HG02678 (cell line): ENCODE measurements around the gene AFTPH.
A peak's percentile ranks its signal among the peaks of the same experiment; 100 is the strongest.

Experiments used
- ATAC-seq: cut with Tn5 transposase; IDR thresholded peaks from one replicate; pipeline ENCODE4 v1.9.1; 2021; ENCODE audit warnings: mild to moderate bottlenecking, moderate library complexity; ENCODE audit not compliant: unreplicated experiment

The AFTPH gene

GRCh38 chr2:64627860-64628841, 104.0 kb downstream of the AFTPH start:
- ATAC-seq, result no peak

- no peak for ATAC-seq
These were observed 105.2 kb downstream of the AFTPH start for GRCh38 chr2:64629329-64629781.

- ATAC-seq, result no peak
These were observed 105.7 kb downstream of the AFTPH start for GRCh38 chr2:64629875-64630274.

GRCh38 chr2:64630752-64631151, 106.6 kb downstream of the AFTPH start:
- ATAC-seq, result no peak

- no peak for ATAC-seq
These were observed 107.6 kb downstream of the AFTPH start for GRCh38 chr2:64631771-64632170.

- ATAC-seq, result no peak
These were observed 109.0 kb downstream of the AFTPH start for GRCh38 chr2:64632835-64633819.

GRCh38 chr2:64634345-64635267, 110.5 kb downstream of the AFTPH start:
- ATAC-seq, result no peak

GRCh38 chr2:64635976-64636911, 112.1 kb downstream of the AFTPH start:
- peak; percentile 59 for ATAC-seq

- ATAC-seq, result peak; percentile 57
These were observed 113.0 kb downstream of the AFTPH start for GRCh38 chr2:64637000-64637635.

- ATAC-seq, result no peak
These were observed 113.8 kb downstream of the AFTPH start for GRCh38 chr2:64637931-64638330.

GRCh38 chr2:64638502-64639120, 114.5 kb downstream of the AFTPH start:
- ATAC-seq, result no peak

GRCh38 chr2:64639691-64640090, 115.6 kb downstream of the AFTPH start:
- ATAC-seq, result no peak

GRCh38 chr2:64640153-64641044, 116.3 kb downstream of the AFTPH start:
- no peak for ATAC-seq

- ATAC-seq, result no peak
These were observed 117.5 kb downstream of the AFTPH start for GRCh38 chr2:64641599-64641998.
